H1 (cell line): Measurements from ENCODE around the gene FAM120B. TPM values are rescaled to one million over a fixed set of nuclear protein-coding genes. Genes with fewer than 3 reads are reported as not detected.

Experiments used
- CTCF ChIA-PET: fragments of 300-600 bp; sonication (Branson Sonifier 250); formaldehyde crosslinking; loops from one replicate; lab custom pipeline; 2021; ENCODE audit not compliant: partially characterized antibody; lab: Charles Lee
- POLR2A ChIA-PET: fragments of 300-600 bp; sonication (Branson Sonifier 250); formaldehyde crosslinking; loops from one replicate; lab custom pipeline; 2021; ENCODE audit warnings: inconsistent platforms; ENCODE audit not compliant: partially characterized antibody; lab: Charles Lee
- DNase-seq, 2 experiments: peaks; one replicate each; pipeline versions ENCODE4 v3.0.0 to v3.0.0-alpha.2; 2010 to 2022; ENCODE audit warnings: low spot score in 2 of 2, low read depth in 1 of 2, mixed read lengths in 1 of 2
- FAIRE-seq: peaks from 2 replicates; lab custom pipeline; 2011; peaks lifted over from hg19 to GRCh38; lab: Jason Lieb, UNC
- H2AFZ ChIP-seq: 2 replicates; pipeline ENCODE4 v1.8.1; 2012; ENCODE audit warnings: low read length, inconsistent platforms
- H2AK5ac ChIP-seq: 2 replicates; pipeline ENCODE4 v1.6.1; 2013; ENCODE audit warnings: low read depth, low read length
- H2BK120ac ChIP-seq: replicated peaks from 2 replicates; pipeline ENCODE3; 2013; ENCODE audit warnings: low read depth, low read length, inconsistent platforms
- H2BK12ac ChIP-seq: 2 replicates; pipeline ENCODE4 v1.6.1; 2013; ENCODE audit warnings: low read depth, low read length
- H2BK15ac ChIP-seq: 2 replicates; pipeline ENCODE4 v1.6.1; 2013; ENCODE audit warnings: low read length
- H2BK20ac ChIP-seq: 2 replicates; pipeline ENCODE4 v1.6.1; 2013; ENCODE audit warnings: low read length
- H2BK5ac ChIP-seq: 2 replicates; pipeline ENCODE4 v1.6.1; 2013; ENCODE audit warnings: low read depth, low read length
- H3K14ac ChIP-seq: 2 replicates; pipeline ENCODE4 v1.6.1; 2013; ENCODE audit warnings: inconsistent platforms; ENCODE audit not compliant: insufficient read length
- H3K18ac ChIP-seq: 2 replicates; pipeline ENCODE4 v1.6.1; 2013; ENCODE audit warnings: low read length; ENCODE audit errors: extremely low read depth
- H3K23ac ChIP-seq: 2 replicates; pipeline ENCODE4 v1.6.1; 2013; ENCODE audit warnings: inconsistent platforms; ENCODE audit not compliant: insufficient read length
- H3K23me2 ChIP-seq: 2 replicates; pipeline ENCODE4 v1.6.1; 2013; ENCODE audit warnings: low read depth, low read length
- H3K27ac ChIP-seq: 2 replicates; pipeline ENCODE4 v1.6.1; 2011; ENCODE audit warnings: low read depth, low read length, inconsistent platforms
- H3K27me3 ChIP-seq, 4 experiments: replicated peaks in 1 of 4; 1 replicate in 1 of 4; 2 replicates in 3 of 4; pipeline versions ENCODE4 v1.6.1 to v1.8.1; 2011 to 2013; ENCODE audit warnings: low read length in 3 of 4, mild to moderate bottlenecking in 3 of 4, inconsistent platforms in 2 of 4, mixed read lengths in 2 of 4, moderate library complexity in 1 of 4; ENCODE audit not compliant: control insufficient read depth in 3 of 4, insufficient read depth in 3 of 4; ENCODE audit errors: extremely low read depth in 1 of 4
- H3K36me3 ChIP-seq, 4 experiments: 2 replicates each; pipeline versions ENCODE4 v1.6.1 to v1.8.1; 2011 to 2013; ENCODE audit warnings: mild to moderate bottlenecking in 4 of 4, low read length in 3 of 4, moderate library complexity in 2 of 4, control low read depth in 1 of 4, inconsistent platforms in 1 of 4; ENCODE audit not compliant: insufficient read depth in 4 of 4, control insufficient read depth in 2 of 4
- H3K4ac ChIP-seq: replicated peaks from 2 replicates; pipeline ENCODE3; 2013; ENCODE audit warnings: low read length, low read depth, mixed read lengths, inconsistent platforms; ENCODE audit not compliant: insufficient read length
- H3K4me1 ChIP-seq, 4 experiments: replicated peaks in 1 of 4; 1 replicate in 1 of 4; 2 replicates in 3 of 4; pipeline versions ENCODE4 v1.6.1 to v1.8.1; 2011 to 2013; ENCODE audit warnings: low read length in 3 of 4, inconsistent platforms in 2 of 4, mixed read lengths in 1 of 4; ENCODE audit not compliant: insufficient read depth in 4 of 4, control insufficient read depth in 3 of 4
- H3K4me2 ChIP-seq, 2 experiments: 2 replicates each; pipeline versions ENCODE4 v1.6.1 to v1.8.1; 2011 to 2013; ENCODE audit warnings: low read depth in 2 of 2, low read length in 2 of 2, control low read depth in 1 of 2, inconsistent platforms in 1 of 2, mild to moderate bottlenecking in 1 of 2; ENCODE audit not compliant: insufficient read depth in 1 of 2
- H3K4me3 ChIP-seq, 4 experiments: fragments of 200-600, 300-600 bp in 1 of 4; sonication (generic), shearing (Covaris generic), sonication (Bioruptor Twin) in 1 of 4; 2 replicates each; pipeline versions ENCODE4 v1.5.1 to v1.8.1; 2011 to 2016; ENCODE audit warnings: low read length in 4 of 4, low read depth in 3 of 4, control low read depth in 2 of 4, inconsistent platforms in 2 of 4, mild to moderate bottlenecking in 2 of 4, mixed read lengths in 1 of 4, moderate library complexity in 1 of 4; ENCODE audit not compliant: insufficient read depth in 2 of 4; ENCODE audit errors: extremely low read depth in 1 of 4
- H3K56ac ChIP-seq: replicated peaks from 2 replicates; pipeline ENCODE3; 2013; ENCODE audit warnings: low read depth, mild to moderate bottlenecking, mixed read lengths, low read length, inconsistent platforms; ENCODE audit not compliant: insufficient read length
- H3K79me1 ChIP-seq: 2 replicates; pipeline ENCODE4 v1.6.1; 2013; ENCODE audit warnings: low read depth, low read length, control low read depth
- H3K79me2 ChIP-seq, 2 experiments: 2 replicates each; pipeline versions ENCODE4 v1.6.1 to v1.8.1; 2012 to 2013; ENCODE audit warnings: low read length in 2 of 2, mild to moderate bottlenecking in 2 of 2, inconsistent platforms in 1 of 2; ENCODE audit not compliant: insufficient read depth in 2 of 2, control insufficient read depth in 1 of 2
- H3K9ac ChIP-seq, 4 experiments: replicated peaks in 1 of 4; 1 replicate in 1 of 4; 2 replicates in 3 of 4; pipeline versions ENCODE4 v1.6.1 to v1.8.1; 2011 to 2013; ENCODE audit warnings: low read depth in 3 of 4, low read length in 3 of 4, control low read depth in 2 of 4, mild to moderate bottlenecking in 2 of 4, moderate library complexity in 2 of 4, inconsistent platforms in 1 of 4; ENCODE audit errors: extremely low read depth in 1 of 4
- H3K9me3 ChIP-seq, 2 experiments: 2 replicates each; pipeline versions ENCODE4 v1.6.1 to v1.8.1; 2012 to 2013; ENCODE audit warnings: mild to moderate bottlenecking in 2 of 2, moderate library complexity in 2 of 2, control low read depth in 1 of 2, inconsistent platforms in 1 of 2, low read depth in 1 of 2, low read length in 1 of 2, mixed read lengths in 1 of 2; ENCODE audit not compliant: insufficient read depth in 2 of 2
- H4K20me1 ChIP-seq, 2 experiments: replicated peaks in 1 of 2; 2 replicates each; pipeline versions ENCODE3 to v1.8.1; 2011 to 2013; ENCODE audit warnings: inconsistent platforms in 2 of 2, low read length in 2 of 2, mild to moderate bottlenecking in 1 of 2; ENCODE audit not compliant: insufficient read depth in 2 of 2, control insufficient read depth in 1 of 2
- H4K5ac ChIP-seq: 2 replicates; pipeline ENCODE4 v1.6.1; 2013; ENCODE audit warnings: low read length, low read depth, mixed read lengths, inconsistent platforms; ENCODE audit not compliant: insufficient read length
- H4K8ac ChIP-seq: 2 replicates; pipeline ENCODE4 v1.8.0; 2013; ENCODE audit warnings: mild to moderate bottlenecking, moderate library complexity, low read length, inconsistent platforms; ENCODE audit not compliant: insufficient read depth; ENCODE audit errors: extremely low read depth
- H4K91ac ChIP-seq: replicated peaks from 2 replicates; pipeline ENCODE3; 2013; ENCODE audit warnings: low read length, mixed read lengths, inconsistent platforms; ENCODE audit not compliant: insufficient read length
- CREB1 ChIP-seq: IDR thresholded peaks from 2 replicates; pipeline ENCODE4 v1.6.1; 2012; ENCODE audit warnings: inconsistent platforms
- E2F6 ChIP-seq: IDR thresholded peaks from 2 replicates; pipeline ENCODE4 v1.6.1; 2012; ENCODE audit warnings: inconsistent platforms
- POU5F1 ChIP-seq: IDR thresholded peaks from 2 replicates; pipeline ENCODE4 v1.6.1; 2011; ENCODE audit warnings: low read depth, mild to moderate bottlenecking, low read length, moderate library complexity
- SIRT6 ChIP-seq: IDR thresholded peaks from one replicate; pipeline ENCODE4 v1.7.1; 2012; ENCODE audit warnings: low read length, inconsistent platforms
- TCF12 ChIP-seq: IDR thresholded peaks from 2 replicates; pipeline ENCODE4 v1.6.1; 2011; ENCODE audit warnings: low read depth, mild to moderate bottlenecking, low read length
- WGBS, 2 experiments: shearing (Covaris generic) in 1 of 2; methylation state at CpG; one replicate each; pipeline versions ENCODE4 v1.1.6 to v1.1.7; 2013 to 2015; ENCODE audit warnings: low lambda C conversion rate in 2 of 2, mixed read lengths in 2 of 2, inconsistent platforms in 1 of 2, low coverage in 1 of 2, missing lambda C conversion rate in 1 of 2; ENCODE audit not compliant: insufficient replicate concordance in 2 of 2, insufficient coverage in 1 of 2, insufficient read length in 1 of 2; ENCODE audit errors: extremely low coverage in 1 of 2, missing lambda C conversion rate in 1 of 2; 5-methylcytosine and 5-hydroxymethylcytosine counted together
- polyA plus RNA-seq, 7 experiments: library from polyadenylated mRNA; depleted of rRNA in 3 of 7; stranded (reverse) in 5 of 7; unstranded in 2 of 7; fragments of >200 nt in 5 of 7; fragments of 200-250 nt in 2 of 7; gene quantifications; 1 replicate in 5 of 7; 2 replicates in 1 of 7; 4 replicates in 1 of 7; pipeline versions ENCODE4 v1.2.1 to v1.2.3, GENCODE V29; 2011 to 2013; ENCODE audit warnings: missing spikeins in 2 of 7, mixed read lengths in 2 of 7
- total RNA-seq: library from RNA; stranded (reverse); fragmentation: NEBNext Ultra II Directional; extraction: Animal tissue kit (Norgen Biotek cat#: 25700); gene quantifications from 2 replicates; pipeline ENCODE4 v1.2.1, GENCODE V29; 2021
- TF ChIP-seq, protein P1 (sequence below), 3 experiments: IDR thresholded peaks; 1 replicate in 2 of 3; 2 replicates in 1 of 3; pipeline versions ENCODE4 v1.5.1 to v1.6.1; 2011; ENCODE audit warnings: low read length in 3 of 3, mild to moderate bottlenecking in 3 of 3, inconsistent platforms in 2 of 3, low read depth in 1 of 3, moderate library complexity in 1 of 3; ENCODE audit not compliant: insufficient read depth in 1 of 3; ENCODE audit errors: control extremely low read depth in 1 of 3

Gene FAM120B
- total and polyA plus RNA-seq, 2 of the 8 experiments (the other 6 are each of a cell fraction or from before 2014, with no cell fraction given) = 5.1 to 12.5 TPM

GRCh38 chr6:170434117-170434820 is 127.7 kb downstream of the FAM120B start:
- H4K91ac ChIP-seq = no peak overlapping the region
- peak in 1 of 2 experiments; percentile 49 for DNase-seq
- no peaks in the 10 kb centered on the region for H3K79me1 ChIP-seq
- no peak overlapping the region for H3K56ac ChIP-seq
- H2BK12ac ChIP-seq = 0 out of 2 replicates have a peak overlapping the region, but pooled peaks have one; percentile 52
- 86% methylated on average over 20 of the region's 20 CpGs; no CpG with 5 or more reads in 1 of the 2 experiments for WGBS, 2 experiments
- H3K14ac ChIP-seq = no peak overlapping the region
- H2AK5ac ChIP-seq = no peak overlapping the region
- H3K23me2 ChIP-seq = no peaks in the 10 kb centered on the region
- H3K27ac ChIP-seq = no peak overlapping the region
- no peak overlapping the region for H2BK120ac ChIP-seq
- FAIRE-seq = no peak
- H2BK15ac ChIP-seq = no peak overlapping the region; the same call in 1 of the 2 replicates
- H3K4me2 ChIP-seq = no peak overlapping the region
- no peak overlapping the region for H3K9ac ChIP-seq
- H2AFZ ChIP-seq = peak overlapping the region; percentile 75; the same call in 1 of the 2 replicates
- no peaks in the 10 kb centered on the region for H4K20me1 ChIP-seq
- no peak overlapping the region for H3K4ac ChIP-seq
- CTCF ChIA-PET = interaction anchor here (0.9 to 1.2 kb wide), 3 partner anchors 10 to 13 kb away, joined by 3 to 5 read pairs (median 3); no protein-coding TSS in a partner anchor
- no peak overlapping the region for H3K4me3 ChIP-seq
- H3K36me3 ChIP-seq = no peaks in the 10 kb centered on the region
- no peak overlapping the region for H3K18ac ChIP-seq
- no peak overlapping the region for H2BK5ac ChIP-seq
- H3K23ac ChIP-seq = no peak overlapping the region
- no peaks in the 10 kb centered on the region for H3K79me2 ChIP-seq
- H3K4me1 ChIP-seq = peaks cover 0 to 16% (median 9%) of the 10 kb centered on the region in 4 experiments; a peak in 6 of 7 replicates
- no peaks in the 10 kb centered on the region for H3K9me3 ChIP-seq
- no peak overlapping the region; the same call in 1 of the 2 replicates for H4K8ac ChIP-seq
- H4K5ac ChIP-seq = no peak overlapping the region
- no peak overlapping the region for H2BK20ac ChIP-seq
- TF ChIP-seq POU5F1 (no peak), E2F6 (no peak), CREB1 (no peak), SIRT6 (no peak), TCF12 (no peak)
- TF ChIP-seq, protein P1, sequence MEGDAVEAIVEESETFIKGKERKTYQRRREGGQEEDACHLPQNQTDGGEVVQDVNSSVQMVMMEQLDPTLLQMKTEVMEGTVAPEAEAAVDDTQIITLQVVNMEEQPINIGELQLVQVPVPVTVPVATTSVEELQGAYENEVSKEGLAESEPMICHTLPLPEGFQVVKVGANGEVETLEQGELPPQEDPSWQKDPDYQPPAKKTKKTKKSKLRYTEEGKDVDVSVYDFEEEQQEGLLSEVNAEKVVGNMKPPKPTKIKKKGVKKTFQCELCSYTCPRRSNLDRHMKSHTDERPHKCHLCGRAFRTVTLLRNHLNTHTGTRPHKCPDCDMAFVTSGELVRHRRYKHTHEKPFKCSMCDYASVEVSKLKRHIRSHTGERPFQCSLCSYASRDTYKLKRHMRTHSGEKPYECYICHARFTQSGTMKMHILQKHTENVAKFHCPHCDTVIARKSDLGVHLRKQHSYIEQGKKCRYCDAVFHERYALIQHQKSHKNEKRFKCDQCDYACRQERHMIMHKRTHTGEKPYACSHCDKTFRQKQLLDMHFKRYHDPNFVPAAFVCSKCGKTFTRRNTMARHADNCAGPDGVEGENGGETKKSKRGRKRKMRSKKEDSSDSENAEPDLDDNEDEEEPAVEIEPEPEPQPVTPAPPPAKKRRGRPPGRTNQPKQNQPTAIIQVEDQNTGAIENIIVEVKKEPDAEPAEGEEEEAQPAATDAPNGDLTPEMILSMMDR (IDR thresholded peaks at IDR 0.05; ENCODE audit: control extremely low read depth in 1 of 3, insufficient read depth in 1 of 3, low read depth in 1 of 3, low read length in 3 of 3) = no peak
- POLR2A ChIA-PET = interaction anchor here (1.0 kb wide), 1 partner anchor 38 kb away, joined by 4 read pairs; no protein-coding TSS in a partner anchor
- no peaks in the 10 kb centered on the region for H3K27me3 ChIP-seq
